ENCODE data around the gene KRT74.

The KRT74 gene

DNA sequence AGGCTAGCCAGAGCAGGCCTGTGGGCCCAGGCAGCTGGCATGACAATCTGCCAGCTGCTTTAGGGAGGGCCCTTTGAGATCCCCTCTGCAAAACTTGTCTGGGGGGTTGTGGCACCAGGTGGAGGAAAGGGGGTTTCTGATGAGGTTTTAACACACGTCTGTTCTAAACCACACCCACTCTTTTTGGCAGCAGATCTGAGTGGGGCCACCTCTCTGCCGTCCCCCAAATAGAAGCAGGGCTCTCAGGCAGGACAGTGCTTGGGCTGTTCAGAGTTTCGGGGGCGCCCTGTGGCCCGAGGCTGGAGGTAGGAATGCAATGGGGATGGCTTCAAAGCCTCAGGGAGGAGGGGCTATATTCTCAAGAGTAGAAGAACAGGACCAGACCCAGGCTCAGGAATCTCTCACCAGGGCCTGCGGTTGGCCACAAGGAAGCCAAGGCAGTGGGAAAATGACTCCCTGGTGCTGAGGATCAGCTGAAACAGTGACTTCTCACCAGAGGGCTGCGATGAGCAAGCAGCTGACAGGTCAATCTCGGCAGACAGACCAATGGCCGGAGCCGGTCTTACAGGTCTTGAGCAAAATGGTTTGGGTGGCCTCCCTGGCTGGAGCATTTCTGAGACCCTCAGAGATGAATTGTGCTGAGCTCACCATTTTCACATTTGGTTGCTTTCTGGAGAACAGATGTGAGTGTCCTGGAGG is 51.9 kb downstream of the KRT74 start:
- H3K27ac ChIP-seq: no peak overlapping the region

DNA sequence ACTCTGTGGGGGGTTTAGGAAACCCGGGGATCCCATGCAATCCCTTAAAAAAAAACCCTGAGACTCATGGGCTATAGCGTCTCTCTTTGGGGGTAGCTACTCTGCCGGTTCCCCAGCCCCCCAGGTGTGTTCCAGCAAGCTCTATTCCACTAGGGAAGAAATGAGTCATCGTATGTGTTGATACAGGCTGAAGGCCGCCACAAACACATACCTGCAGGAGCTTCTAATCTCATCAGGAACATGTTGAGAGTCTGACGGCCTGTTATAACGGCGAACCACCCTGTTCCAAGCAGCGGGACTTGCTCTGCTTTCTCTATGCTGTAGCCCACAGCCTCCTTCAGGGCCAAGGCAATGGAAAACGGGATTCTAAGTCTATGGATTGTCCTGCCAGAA is 52.5 kb downstream of the KRT74 start:
- no peak for TF ChIP-seq ZFX (IDR thresholded peaks at IDR 0.05; ENCODE audit: borderline replicate concordance)
- TF ChIP-seq, protein P1, sequence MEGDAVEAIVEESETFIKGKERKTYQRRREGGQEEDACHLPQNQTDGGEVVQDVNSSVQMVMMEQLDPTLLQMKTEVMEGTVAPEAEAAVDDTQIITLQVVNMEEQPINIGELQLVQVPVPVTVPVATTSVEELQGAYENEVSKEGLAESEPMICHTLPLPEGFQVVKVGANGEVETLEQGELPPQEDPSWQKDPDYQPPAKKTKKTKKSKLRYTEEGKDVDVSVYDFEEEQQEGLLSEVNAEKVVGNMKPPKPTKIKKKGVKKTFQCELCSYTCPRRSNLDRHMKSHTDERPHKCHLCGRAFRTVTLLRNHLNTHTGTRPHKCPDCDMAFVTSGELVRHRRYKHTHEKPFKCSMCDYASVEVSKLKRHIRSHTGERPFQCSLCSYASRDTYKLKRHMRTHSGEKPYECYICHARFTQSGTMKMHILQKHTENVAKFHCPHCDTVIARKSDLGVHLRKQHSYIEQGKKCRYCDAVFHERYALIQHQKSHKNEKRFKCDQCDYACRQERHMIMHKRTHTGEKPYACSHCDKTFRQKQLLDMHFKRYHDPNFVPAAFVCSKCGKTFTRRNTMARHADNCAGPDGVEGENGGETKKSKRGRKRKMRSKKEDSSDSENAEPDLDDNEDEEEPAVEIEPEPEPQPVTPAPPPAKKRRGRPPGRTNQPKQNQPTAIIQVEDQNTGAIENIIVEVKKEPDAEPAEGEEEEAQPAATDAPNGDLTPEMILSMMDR (IDR thresholded peaks at IDR 0.05): no peak
- H3K27ac ChIP-seq: no peak overlapping the region

More for the DNA sequence above, 51.9 kb downstream of the KRT74 start:
- TF ChIP-seq, protein P1 (IDR thresholded peaks at IDR 0.05): no peak
- no peak for TF ChIP-seq ZFX (IDR thresholded peaks at IDR 0.05; ENCODE audit: borderline replicate concordance)

DNA sequence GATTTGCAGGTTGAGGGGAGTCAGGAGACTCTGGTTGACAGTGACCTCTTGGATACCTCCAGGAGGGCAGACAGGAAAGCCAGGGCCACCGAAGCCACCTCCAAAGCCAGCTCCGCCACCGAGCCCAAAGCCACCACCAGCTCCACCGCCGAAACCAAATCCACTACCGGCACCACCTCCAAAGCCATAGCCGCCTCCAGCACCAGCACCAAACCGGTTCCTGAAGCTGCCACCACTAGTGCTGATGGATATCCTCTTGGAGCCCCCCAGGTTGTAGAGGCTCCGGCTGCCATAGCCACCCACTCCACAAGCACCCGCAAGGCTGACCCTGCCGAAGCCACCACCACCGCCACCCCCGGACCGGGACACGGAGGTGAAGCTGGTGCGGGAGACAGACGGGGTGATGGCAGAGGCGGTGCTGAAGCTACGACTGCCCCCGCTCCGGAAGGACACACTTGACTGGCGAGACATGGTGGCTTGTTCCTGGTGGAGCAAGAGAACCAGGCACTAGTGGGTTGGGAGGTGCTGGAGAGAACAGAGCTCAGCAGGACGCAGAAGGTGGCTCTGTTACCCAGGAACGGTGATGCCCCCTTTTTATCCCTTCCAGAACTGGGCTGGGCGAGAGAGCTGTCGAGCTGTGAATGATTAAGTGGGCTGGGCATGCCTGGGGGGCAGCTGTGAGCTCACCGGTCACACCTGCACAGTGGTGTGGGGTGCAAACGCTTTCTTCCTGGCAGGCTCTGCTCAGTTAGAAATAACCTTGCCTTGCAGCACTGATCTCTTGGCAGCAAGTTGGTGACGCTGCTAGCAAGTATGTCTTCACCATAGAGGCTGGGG is 53.6 kb downstream of the KRT74 start, which contains the start of gene KRT5:
Gene KRT5, minus strand, starts transcription at position 569 of the 837 bp plus-strand sequence. Its CDS starts 98 bp downstream, at position 471.
- TF ChIP-seq ZFX (IDR thresholded peaks at IDR 0.05; ENCODE audit: borderline replicate concordance): no peak
- TF ChIP-seq, protein P1 (IDR thresholded peaks at IDR 0.05): no peak
- H3K27ac ChIP-seq: no peak within 1 kb of the TSS

DNA sequence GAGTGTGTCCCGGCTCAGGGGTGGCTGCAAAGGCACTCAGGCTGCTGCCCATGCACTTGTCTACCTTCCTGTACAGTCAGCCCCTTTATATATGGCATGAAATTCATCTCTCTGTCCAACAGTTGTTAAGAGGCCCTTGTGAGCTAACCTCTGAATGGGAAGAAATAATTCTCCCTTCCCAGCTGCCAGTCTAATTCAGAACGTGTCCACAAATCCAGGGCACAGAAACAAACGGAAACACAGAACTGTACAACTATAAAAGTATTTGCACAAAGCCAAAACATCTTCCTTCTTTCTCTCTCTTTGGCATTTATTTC is 54.3 kb downstream of the KRT74 start:
- TF ChIP-seq, protein P1 (IDR thresholded peaks at IDR 0.05): no peak
- TF ChIP-seq ZFX (IDR thresholded peaks at IDR 0.05; ENCODE audit: borderline replicate concordance): no peak
- no peak overlapping the region for H3K27ac ChIP-seq

DNA sequence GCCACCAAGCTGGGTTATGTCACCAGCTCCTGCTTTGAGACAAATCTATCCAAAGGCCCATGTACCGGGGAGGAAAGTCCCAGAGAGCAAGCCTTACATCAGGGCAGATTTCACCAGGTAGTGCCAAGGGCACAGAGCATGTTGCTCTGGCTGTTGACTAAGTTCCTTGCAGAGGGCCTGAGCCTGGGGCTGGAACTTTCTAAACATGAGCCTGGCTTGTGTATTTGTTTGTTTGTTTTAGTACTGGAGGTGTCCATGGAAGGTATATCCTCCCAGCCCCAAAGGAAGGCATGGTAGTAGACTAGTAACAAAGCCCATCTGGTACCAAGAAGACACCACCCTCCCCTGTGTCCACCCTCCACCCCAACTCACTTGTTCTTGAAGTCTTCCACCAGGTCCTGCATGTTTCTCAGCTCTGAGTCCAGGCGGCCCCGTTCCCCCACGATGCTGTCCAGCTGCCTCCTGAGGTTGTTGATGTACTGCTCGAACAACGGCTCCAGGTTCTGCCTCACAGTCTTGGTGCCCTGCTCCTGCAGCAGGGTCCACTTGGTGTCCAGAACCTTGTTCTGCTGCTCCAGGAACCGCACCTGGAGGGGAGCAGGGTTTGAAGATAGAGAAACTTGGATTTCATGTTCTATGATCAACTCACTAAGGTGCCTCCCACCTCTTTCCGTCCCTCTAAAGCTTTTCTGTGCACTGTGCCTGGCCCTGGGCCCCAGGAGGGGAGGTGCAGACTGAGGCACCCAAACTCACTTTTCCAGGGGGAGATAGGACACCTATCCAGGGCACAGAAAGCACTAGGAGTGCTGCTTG is 54.9 kb downstream of the KRT74 start:
- TF ChIP-seq, protein P1 (IDR thresholded peaks at IDR 0.05): no peak
- TF ChIP-seq ZFX (IDR thresholded peaks at IDR 0.05; ENCODE audit: borderline replicate concordance): no peak
- H3K27ac ChIP-seq: no peak overlapping the region

DNA sequence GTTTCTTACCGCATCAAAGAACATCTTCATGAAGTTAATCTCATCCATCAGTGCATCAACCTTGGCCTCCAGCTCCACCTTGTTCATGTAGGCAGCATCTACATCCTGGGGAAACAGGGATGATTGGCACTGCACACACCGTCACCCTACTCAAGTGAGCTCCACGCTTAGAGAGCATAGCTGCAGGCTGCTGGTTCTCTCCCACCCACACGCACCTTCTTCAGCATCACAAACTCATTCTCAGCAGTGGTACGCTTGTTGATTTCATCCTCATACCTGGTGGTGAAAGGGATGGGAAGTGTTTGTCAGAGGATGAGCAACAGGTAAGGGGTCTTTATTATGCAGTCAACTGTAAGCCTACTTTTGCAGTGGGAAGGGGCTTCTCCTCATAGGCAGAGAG is 55.8 kb downstream of the KRT74 start:
- H3K27ac ChIP-seq: no peak overlapping the region
- TF ChIP-seq, protein P1 (IDR thresholded peaks at IDR 0.05): no peak
- TF ChIP-seq ZFX (IDR thresholded peaks at IDR 0.05; ENCODE audit: borderline replicate concordance): no peak

Measured in 22Rv1 (cell line).